ENCODE measurements around the gene FBN3.
"Not testable (repeated sequence)": the region's sequence is repeated elsewhere in the genome, so short reads cannot be mapped to it uniquely, and the experiment has no call there.

Gene FBN3

DNA sequence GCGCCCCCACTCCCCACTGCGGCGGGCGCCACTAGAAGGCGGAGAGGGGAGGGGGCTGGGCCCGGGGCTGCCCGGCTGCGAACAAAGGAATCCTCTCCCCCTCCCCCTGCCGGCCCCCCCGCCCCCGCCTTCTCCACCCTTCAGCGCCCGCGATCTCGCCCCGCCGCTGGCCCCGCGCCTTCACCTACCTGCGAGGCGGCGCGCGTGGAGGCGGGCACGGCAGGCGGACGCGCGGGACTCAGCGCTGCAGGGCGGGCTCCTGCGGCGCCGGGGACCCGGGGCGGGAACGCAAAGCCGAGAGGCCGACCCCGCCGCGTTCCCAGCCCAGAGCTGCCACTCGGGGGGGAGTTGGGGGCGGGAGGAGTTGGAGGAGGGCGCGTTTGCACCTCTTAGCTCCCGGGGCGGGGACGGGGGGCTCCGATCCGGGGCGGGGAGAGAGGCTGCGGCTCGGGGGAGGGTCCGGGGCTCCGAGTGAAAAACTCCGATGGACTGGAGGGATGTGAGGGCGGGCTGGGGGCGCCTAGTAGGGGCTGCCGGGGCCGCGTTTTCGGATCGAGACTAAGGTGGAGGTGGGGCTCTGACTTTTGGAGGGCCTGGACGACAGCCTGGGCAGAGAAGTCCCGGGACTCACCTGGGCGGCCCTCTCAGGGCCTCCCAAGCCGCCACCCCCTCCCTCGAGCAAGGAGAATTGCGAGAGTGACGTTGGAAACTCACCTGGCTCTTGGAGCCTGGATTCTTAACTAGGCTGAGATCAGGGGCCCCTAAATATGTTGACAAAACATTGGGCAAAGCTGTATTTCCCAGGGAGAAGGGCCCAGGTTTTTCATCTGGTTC, at the start of gene FBN3:
TSS of gene FBN3 (minus strand) at position 332 of the 834 bp plus-strand sequence. CDS start 2,112 bp downstream, outside the sequence.
- peaks cover 2% of the 10 kb centered on the region for H3K4me1 Mint-ChIP-seq (ENCODE audit: low read depth)
- H3K27ac Mint-ChIP-seq = no peak within 1 kb of the TSS
- no peaks in the 10 kb centered on the region for H3K9me3 Mint-ChIP-seq
- H3K36me3 Mint-ChIP-seq (ENCODE audit: low read depth) = no peaks in the 10 kb centered on the region
- intact Hi-C loops (cut with micrococcal nuclease) = loop anchor here (10.0 kb wide), 2 partner anchors 135 to 165 kb away; no protein-coding TSS in a partner anchor
- no peak within 1 kb of the TSS for H3K4me3 Mint-ChIP-seq
- peaks cover 78% of the 10 kb centered on the region for H3K27me3 Mint-ChIP-seq

DNA sequence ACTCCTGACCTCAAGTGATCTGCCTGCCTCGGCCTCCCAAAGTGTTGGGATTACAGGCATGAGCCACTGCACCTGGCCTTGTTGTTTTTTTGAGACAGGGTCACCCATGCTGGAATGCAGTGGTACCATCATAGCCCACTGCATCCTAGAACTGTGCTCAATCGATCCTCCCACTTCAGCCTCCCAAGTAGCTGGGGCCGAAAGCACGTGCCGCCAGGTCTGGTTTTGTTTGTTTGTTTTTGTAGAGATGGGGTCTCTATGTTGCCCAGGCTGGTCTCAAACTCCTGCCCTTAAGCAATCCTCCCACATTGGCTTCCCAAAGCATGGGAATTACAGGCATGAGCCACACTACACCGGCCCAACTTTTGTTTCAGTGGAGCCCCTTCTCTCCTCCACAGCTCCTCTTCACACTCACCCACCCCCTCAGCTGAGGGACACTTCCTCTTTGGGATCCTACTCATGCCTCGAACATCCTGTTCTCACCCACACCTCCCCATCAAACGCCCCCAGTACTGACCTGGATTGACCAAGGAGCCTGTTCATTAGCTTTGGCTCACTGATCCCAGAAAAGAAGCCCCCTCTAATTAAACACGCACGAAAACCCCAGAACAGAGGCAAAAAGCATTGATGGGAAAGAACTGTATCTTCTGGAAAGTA, 47.0 kb upstream of the FBN3 start:
- no peak overlapping the region for H3K4me3 Mint-ChIP-seq
- intact Hi-C loops (cut with micrococcal nuclease) = no loop called here
- H3K4me1 Mint-ChIP-seq (ENCODE audit: low read depth) = peaks cover 55% of the 10 kb centered on the region

DNA sequence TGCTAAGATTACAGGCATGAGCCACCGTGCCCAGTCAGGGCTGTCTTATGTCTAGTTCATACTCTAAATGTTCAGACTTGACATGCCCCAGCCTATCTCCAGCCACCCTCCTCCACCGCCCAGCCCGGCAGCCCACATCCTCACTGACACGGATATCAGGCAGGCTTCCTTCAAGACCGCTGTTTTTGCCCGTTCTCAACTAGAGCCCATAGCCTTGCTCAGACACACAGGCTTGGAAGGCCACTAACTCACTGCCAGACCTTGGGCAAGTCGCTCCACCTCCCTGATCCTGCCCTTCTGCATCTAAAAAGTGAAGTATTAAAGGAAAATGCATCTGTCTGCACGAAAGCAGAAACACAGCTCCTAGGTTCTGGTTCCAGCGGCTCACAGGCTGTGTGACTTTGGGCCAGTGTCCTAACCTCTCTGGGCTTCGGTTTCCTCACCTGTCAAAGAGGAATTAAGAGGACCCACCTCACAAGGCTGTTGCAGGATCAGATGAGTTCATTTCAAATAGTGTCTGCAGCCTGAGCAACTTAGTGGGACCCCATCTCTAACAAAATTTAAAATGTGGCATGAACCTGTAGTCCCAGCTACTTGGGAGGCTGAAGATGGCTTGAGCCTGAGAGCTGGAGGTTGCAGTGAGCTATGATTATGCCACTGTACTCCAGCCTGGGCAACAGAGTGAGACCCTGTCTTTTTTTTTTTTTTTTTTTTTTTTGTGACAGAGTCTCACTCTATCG, 45.3 kb upstream of the FBN3 start:
- intact Hi-C loops (cut with micrococcal nuclease) = no loop called here
- peaks cover 6% of the 10 kb centered on the region for H3K36me3 Mint-ChIP-seq (ENCODE audit: low read depth)
- H3K27me3 Mint-ChIP-seq = peaks cover 2% of the 10 kb centered on the region
- peaks cover 9% of the 10 kb centered on the region for H3K9me3 Mint-ChIP-seq
- peak overlapping the region; percentile 93 for H3K27ac Mint-ChIP-seq
- H3K4me1 Mint-ChIP-seq (ENCODE audit: low read depth) = peaks cover 55% of the 10 kb centered on the region
- H3K4me3 Mint-ChIP-seq = peak overlapping the region; percentile 70

More for the DNA sequence above, 47.0 kb upstream of the FBN3 start:
- H3K36me3 Mint-ChIP-seq (ENCODE audit: low read depth) = peaks cover 6% of the 10 kb centered on the region
- H3K9me3 Mint-ChIP-seq = peaks cover 7% of the 10 kb centered on the region
- H3K27ac Mint-ChIP-seq = peak overlapping the region; percentile 28
- peaks cover 12% of the 10 kb centered on the region for H3K27me3 Mint-ChIP-seq

DNA sequence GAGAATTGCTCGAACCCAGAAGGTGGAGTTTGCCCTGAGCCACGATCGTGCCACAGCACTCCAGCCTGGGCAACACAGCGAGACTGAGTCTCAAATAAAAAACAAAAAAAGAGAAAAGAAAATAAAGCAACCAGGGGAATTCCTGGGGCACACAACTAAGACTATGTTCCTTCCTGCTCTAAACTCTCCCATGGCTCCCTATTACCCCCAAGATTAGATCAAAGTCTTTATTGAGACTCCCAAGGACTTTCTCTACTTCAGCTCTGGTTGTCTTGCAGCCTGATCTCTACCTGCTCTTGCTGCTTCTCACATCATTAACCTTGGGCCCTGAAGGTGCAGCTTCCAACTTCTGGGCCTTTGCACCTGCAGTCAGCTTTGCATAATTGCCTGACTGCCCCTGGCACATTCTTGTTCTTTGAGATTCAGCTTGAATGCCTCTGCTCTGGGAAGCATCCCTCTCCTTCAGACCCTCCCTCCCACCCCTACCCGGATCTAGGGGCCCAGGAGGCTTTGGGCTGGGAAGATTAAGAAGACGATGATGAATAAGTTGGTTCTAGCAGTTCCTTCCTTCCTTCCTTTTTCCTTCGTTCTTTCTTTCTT, 42.9 kb upstream of the FBN3 start:
- no peak overlapping the region for H3K4me3 Mint-ChIP-seq
- H3K27me3 Mint-ChIP-seq = no peaks in the 10 kb centered on the region
- H3K36me3 Mint-ChIP-seq (ENCODE audit: low read depth) = peaks cover 6% of the 10 kb centered on the region
- peak overlapping the region; percentile 93 for H3K27ac Mint-ChIP-seq
- peaks cover 59% of the 10 kb centered on the region for H3K4me1 Mint-ChIP-seq (ENCODE audit: low read depth)
- intact Hi-C loops (cut with micrococcal nuclease) = no loop called here
- H3K9me3 Mint-ChIP-seq = peaks cover 9% of the 10 kb centered on the region

DNA sequence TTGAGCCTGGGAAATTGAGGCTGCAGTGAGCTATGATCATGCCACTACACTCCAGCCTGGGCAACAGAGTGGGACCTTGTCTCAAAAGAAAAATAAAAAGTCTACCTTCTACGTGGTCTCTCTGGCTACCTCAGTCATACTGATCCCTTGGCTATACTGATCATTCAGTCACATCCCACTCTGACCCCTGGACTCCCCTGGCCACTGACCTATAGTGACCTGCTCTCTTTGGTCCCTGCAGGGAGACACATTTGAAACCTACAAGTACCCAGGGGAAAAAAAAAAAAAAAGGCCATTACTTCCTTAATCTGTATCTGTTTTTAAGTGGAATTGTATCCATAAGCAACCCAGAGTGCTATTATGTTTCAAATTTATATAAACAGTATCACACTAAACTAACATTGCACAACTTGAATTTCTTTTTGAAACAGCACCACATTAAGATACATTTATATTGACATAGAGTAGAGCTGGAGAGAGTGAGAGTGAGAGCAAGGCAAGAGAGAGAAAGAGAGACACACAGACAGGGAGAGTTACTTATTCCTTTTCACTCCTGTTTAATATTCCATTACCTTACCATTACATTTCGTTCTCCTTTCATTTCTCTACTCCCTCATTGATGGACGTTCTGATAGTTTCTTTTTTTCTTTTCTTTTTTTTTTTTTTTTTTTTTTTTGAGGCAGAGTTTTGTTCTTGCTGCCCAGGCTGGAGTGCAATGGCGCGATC, 36.1 kb upstream of the FBN3 start:
- Mint-ChIP-seq H3K4me3 (no peak overlapping the region), H3K9me3 (no peaks in the 10 kb centered on the region), H3K27me3 (peaks cover 6% of the 10 kb centered on the region), H3K27ac (no peak overlapping the region), H3K36me3 (ENCODE audit: low read depth) (no peaks in the 10 kb centered on the region), H3K4me1 (ENCODE audit: low read depth) (peaks cover 33% of the 10 kb centered on the region)
- intact Hi-C loops (cut with micrococcal nuclease) = no loop called here

DNA sequence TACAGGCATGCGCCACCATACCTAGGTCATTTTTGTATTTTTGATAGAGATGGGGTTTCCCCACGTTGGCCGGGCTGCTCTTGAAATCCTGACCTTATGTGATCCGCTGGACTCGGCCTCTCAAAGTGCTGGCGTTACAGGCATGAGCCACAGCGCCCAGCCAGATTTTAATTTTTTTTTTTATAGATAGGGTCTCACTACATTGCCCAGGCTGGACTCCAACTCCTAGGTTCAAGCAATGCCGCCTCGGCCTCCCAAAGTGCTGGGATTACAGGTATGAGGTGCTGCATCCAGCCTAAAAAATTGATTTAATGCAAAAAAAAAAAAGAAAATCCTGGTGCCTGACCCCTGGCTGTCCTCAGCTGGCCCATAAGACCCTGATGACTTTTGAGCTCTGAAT, 34.9 kb upstream of the FBN3 start:
- H3K27me3 Mint-ChIP-seq = peaks cover 6% of the 10 kb centered on the region
- no peaks in the 10 kb centered on the region for H3K9me3 Mint-ChIP-seq
- intact Hi-C loops (cut with micrococcal nuclease) = no loop called here
- H3K4me1 Mint-ChIP-seq (ENCODE audit: low read depth) = peaks cover 33% of the 10 kb centered on the region
- H3K36me3 Mint-ChIP-seq (ENCODE audit: low read depth) = no peaks in the 10 kb centered on the region
- no peak overlapping the region for H3K4me3 Mint-ChIP-seq
- no peak overlapping the region for H3K27ac Mint-ChIP-seq

DNA sequence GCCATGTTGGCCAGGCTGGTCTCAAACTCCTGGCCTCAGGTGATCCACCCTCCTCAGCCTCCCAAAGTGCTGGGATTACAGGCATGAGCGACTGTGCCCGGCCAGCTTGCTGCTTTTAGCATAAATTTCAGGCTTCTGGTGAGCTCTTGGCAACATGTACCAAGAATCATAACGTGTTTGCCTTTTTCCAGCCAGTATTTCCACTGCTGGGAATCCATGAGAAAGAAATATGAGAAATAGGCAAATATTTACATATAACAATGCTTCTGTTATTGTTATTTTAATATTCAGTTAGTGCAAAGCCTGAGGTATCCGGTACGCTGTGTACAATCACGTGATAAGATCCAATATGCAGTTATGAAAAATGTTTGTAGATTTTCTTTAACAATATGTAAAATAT, 30.6 kb upstream of the FBN3 start:
- intact Hi-C loops (cut with micrococcal nuclease) = no loop called here
- H3K36me3 Mint-ChIP-seq (ENCODE audit: low read depth) = no peaks in the 10 kb centered on the region
- H3K27ac Mint-ChIP-seq = no peak overlapping the region
- H3K27me3 Mint-ChIP-seq = peaks cover 4% of the 10 kb centered on the region
- no peaks in the 10 kb centered on the region for H3K9me3 Mint-ChIP-seq
- H3K4me3 Mint-ChIP-seq = no peak overlapping the region
- H3K4me1 Mint-ChIP-seq (ENCODE audit: low read depth) = peaks cover 17% of the 10 kb centered on the region

DNA sequence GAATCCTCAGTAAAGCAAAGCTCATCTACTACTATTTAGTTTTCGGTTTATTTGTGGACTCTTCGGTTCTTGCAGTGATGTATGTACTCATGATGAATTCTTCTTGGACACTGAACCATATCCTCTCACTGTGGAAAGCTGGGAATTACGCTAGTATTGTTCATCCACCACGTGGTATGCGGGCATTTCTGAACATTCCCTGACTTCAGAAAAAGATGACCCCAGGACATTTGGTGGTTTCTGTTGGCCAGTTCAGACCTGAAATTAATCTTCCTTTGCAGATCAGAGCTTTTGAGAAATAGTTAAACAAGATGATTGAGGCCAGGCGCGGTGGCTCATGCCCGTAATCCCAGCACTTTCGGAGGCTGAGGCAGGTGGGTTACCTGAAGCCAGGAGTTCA, 25.3 kb upstream of the FBN3 start:
- intact Hi-C loops (cut with micrococcal nuclease) = no loop called here
- H3K36me3 Mint-ChIP-seq (ENCODE audit: low read depth) = no peaks in the 10 kb centered on the region
- no peaks in the 10 kb centered on the region for H3K4me1 Mint-ChIP-seq (ENCODE audit: low read depth)
- H3K9me3 Mint-ChIP-seq = no peaks in the 10 kb centered on the region
- no peak overlapping the region for H3K27ac Mint-ChIP-seq
- peaks cover 16% of the 10 kb centered on the region for H3K27me3 Mint-ChIP-seq
- H3K4me3 Mint-ChIP-seq = no peak overlapping the region

DNA sequence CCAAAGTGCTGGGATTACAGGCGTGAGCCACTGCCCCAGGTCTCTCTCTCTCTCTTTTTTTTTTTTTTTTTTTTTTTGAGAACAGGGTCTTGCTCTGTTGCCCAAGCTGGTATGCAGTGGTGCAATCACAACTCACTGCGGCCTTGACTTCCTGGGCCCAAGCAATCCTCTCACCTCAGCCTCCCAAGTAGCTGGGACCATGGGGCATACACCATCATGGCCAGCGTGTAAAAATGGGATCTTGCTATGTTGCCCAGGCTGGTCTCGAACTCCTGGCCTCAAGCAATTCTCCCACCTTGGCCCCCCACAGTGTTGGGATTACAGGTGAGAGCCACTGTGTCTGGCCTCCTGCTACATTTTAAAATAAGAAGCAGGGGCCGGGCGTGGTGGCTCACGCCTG, 19.1 kb upstream of the FBN3 start:
- H3K27ac Mint-ChIP-seq = no peak overlapping the region
- H3K9me3 Mint-ChIP-seq = no peaks in the 10 kb centered on the region
- no peaks in the 10 kb centered on the region for H3K4me1 Mint-ChIP-seq (ENCODE audit: low read depth)
- intact Hi-C loops (cut with micrococcal nuclease) = no loop called here
- no peaks in the 10 kb centered on the region for H3K36me3 Mint-ChIP-seq (ENCODE audit: low read depth)
- peaks cover 23% of the 10 kb centered on the region for H3K27me3 Mint-ChIP-seq
- H3K4me3 Mint-ChIP-seq = no peak overlapping the region

DNA sequence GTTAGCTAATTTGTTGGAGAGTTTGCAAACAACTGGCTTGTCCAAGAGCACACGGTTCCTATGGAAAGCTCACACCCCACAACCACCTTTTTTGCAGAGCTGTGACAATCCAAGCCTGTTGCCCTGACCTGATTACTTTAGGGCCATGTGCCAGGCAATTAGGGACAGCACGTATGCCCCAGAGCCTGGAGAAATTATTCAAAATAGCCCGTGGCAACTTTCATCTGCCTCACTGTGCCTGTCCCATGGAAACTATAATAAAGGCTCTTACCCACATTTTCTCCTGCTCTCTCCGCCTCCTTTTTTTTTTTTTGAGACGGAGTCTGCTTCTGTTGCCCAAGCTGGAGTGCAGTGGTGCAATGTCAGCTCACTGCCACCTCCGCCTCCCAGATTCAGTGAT, 18.6 kb upstream of the FBN3 start:
- intact Hi-C loops (cut with micrococcal nuclease) = no loop called here
- H3K27ac Mint-ChIP-seq = no peak overlapping the region
- H3K27me3 Mint-ChIP-seq = peaks cover 25% of the 10 kb centered on the region
- H3K36me3 Mint-ChIP-seq (ENCODE audit: low read depth) = no peaks in the 10 kb centered on the region
- no peaks in the 10 kb centered on the region for H3K4me1 Mint-ChIP-seq (ENCODE audit: low read depth)
- no peaks in the 10 kb centered on the region for H3K9me3 Mint-ChIP-seq
- no peak overlapping the region for H3K4me3 Mint-ChIP-seq

DNA sequence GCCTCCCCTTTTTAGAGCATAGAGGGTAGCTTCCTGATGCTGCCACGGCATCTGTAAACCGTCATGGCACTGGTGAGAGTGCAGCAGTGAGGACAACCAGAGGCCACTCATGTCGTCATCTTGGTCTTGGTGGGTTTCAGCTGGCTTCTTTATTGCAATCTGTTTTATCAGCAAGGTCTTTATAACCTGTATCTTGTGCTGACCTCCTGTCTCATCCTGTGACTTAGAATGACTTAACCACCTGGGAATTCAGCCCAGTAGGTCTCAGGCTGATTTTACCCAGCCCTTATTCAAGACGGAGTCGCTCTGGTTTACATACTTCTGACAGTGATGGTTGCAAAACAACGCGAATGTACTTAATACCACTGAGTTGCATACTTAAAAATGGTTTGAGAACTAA, 14.4 kb upstream of the FBN3 start:
- Mint-ChIP-seq H3K36me3 (ENCODE audit: low read depth) (no peaks in the 10 kb centered on the region), H3K27ac (no peak overlapping the region), H3K4me3 (no peak overlapping the region)

DNA sequence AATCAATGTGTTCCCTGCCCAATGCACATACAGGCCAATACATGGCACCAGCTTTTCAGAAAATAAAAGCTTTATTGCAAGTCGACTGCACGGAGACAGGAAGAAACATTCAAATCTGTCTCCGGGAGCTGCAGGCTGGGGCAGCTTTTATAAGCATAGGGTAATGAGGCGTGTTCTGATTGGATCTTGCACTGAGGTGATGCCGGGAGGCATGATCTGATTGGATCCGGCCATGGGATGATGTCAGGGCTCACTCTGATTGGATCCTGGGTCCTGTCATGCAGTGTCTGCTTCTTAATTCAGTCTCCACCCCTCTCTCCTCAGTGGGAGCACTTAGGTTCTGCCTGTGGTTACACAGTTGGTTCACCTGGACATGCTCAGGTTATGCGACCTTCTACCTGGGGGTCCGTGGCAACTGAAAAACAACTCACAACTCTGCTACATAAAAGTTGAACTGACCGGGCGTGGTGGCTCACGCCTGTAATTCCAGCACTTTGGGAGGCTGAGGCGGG, 11.8 kb upstream of the FBN3 start:
- Mint-ChIP-seq H3K4me3 (no peak overlapping the region), H3K27ac (no peak overlapping the region), H3K36me3 (ENCODE audit: low read depth) (no peaks in the 10 kb centered on the region), H3K4me1 (ENCODE audit: low read depth) (peaks cover 6% of the 10 kb centered on the region), H3K27me3 (peaks cover 20% of the 10 kb centered on the region), H3K9me3 (no peaks in the 10 kb centered on the region)
- intact Hi-C loops (cut with micrococcal nuclease) = no loop called here

More for the DNA sequence above, 14.4 kb upstream of the FBN3 start:
- H3K4me1 Mint-ChIP-seq (ENCODE audit: low read depth) = peaks cover 6% of the 10 kb centered on the region
- intact Hi-C loops (cut with micrococcal nuclease) = no loop called here
- H3K9me3 Mint-ChIP-seq = no peaks in the 10 kb centered on the region
- peaks cover 16% of the 10 kb centered on the region for H3K27me3 Mint-ChIP-seq

DNA sequence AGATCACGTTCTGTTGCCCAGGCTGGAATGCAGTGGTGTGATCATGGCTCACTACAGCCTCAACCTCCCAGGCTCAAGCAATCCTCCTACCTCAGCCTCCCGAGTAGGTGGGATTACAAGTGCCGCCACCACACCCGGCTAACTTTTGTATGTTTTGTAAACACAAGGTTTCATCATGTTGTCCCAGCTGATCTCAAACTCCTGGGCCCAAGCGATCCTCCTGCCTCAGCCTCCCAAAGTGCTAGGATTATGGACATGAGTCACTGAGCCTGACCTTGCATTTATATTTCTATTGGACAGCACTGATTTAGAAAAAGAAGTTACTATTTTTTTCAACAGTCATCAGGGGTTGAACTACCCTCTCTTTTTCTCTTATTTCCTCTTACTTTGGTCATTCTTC, 9.9 kb upstream of the FBN3 start:
- intact Hi-C loops (cut with micrococcal nuclease) = loop anchor here (10.0 kb wide), 2 partner anchors 145 to 155 kb away; no protein-coding TSS in a partner anchor
- not testable (repeated sequence) for H3K9me3 Mint-ChIP-seq; H3K27ac Mint-ChIP-seq; H3K36me3 Mint-ChIP-seq (ENCODE audit: low read depth); H3K4me3 Mint-ChIP-seq
- peaks cover 12% of the 10 kb centered on the region for H3K4me1 Mint-ChIP-seq (ENCODE audit: low read depth)
- H3K27me3 Mint-ChIP-seq = peaks cover 36% of the 10 kb centered on the region
